IPS-15b (cell line): ENCODE measurements around the gene SYCP2.
"Not testable (repeated sequence)": the region's sequence is repeated elsewhere in the genome, so short reads cannot be mapped to it uniquely, and the experiment has no call there.

ENCODE experiments used
- H3K27me3 ChIP-seq: one replicate; pipeline ENCODE4 v1.6.1; 2013; ENCODE audit warnings: low read length; ENCODE audit not compliant: control insufficient read depth, insufficient read depth
- H3K36me3 ChIP-seq: one replicate; pipeline ENCODE4 v1.6.1; 2013; ENCODE audit warnings: low read length; ENCODE audit not compliant: control insufficient read depth, insufficient read depth
- H3K4me1 ChIP-seq: one replicate; pipeline ENCODE4 v1.6.1; 2013; ENCODE audit warnings: mild to moderate bottlenecking, low read length; ENCODE audit not compliant: control insufficient read depth, insufficient read depth
- H3K4me3 ChIP-seq: one replicate; pipeline ENCODE4 v1.5.1; 2013; ENCODE audit warnings: low read depth, low read length
- H3K9ac ChIP-seq: one replicate; pipeline ENCODE4 v1.6.1; 2013; ENCODE audit warnings: low read depth, mild to moderate bottlenecking, low read length
- H3K9me3 ChIP-seq: one replicate; pipeline ENCODE4 v1.6.1; 2013; ENCODE audit warnings: mild to moderate bottlenecking, low read length; ENCODE audit not compliant: control insufficient read depth, insufficient read depth

The SYCP2 gene

GRCh38 chr20:59890035-59890434 is 43.4 kb downstream of the SYCP2 start:
- H3K36me3 ChIP-seq, H3K9me3 ChIP-seq, H3K4me3 ChIP-seq, H3K27me3 ChIP-seq, H3K4me1 ChIP-seq, H3K9ac ChIP-seq: not testable (repeated sequence)

GRCh38 chr20:59888050-59888449 is 45.4 kb downstream of the SYCP2 start:
- H3K9me3 ChIP-seq = no peaks in the 10 kb centered on the region
- H3K9ac ChIP-seq = no peak overlapping the region
- H3K4me1 ChIP-seq = no peaks in the 10 kb centered on the region
- no peaks in the 10 kb centered on the region for H3K27me3 ChIP-seq
- no peak overlapping the region for H3K4me3 ChIP-seq
- no peaks in the 10 kb centered on the region for H3K36me3 ChIP-seq

- Histone ChIP-seq H3K36me3 (no peaks in the 10 kb centered on the region), H3K9ac (no peak overlapping the region), H3K9me3 (no peaks in the 10 kb centered on the region), H3K27me3 (no peaks in the 10 kb centered on the region), H3K4me3 (no peak overlapping the region), H3K4me1 (no peaks in the 10 kb centered on the region)
Observed at GRCh38 chr20:59884494-59884893, 48.9 kb downstream of the SYCP2 start.

GRCh38 chr20:59880198-59880597 is 53.2 kb downstream of the SYCP2 start:
- no peaks in the 10 kb centered on the region for H3K9me3 ChIP-seq

GRCh38 chr20:59873409-59873808 is 60.0 kb downstream of the SYCP2 start:
- no peaks in the 10 kb centered on the region for H3K36me3 ChIP-seq
- no peaks in the 10 kb centered on the region for H3K27me3 ChIP-seq
- no peaks in the 10 kb centered on the region for H3K4me1 ChIP-seq
- H3K4me3 ChIP-seq = no peak overlapping the region
- no peaks in the 10 kb centered on the region for H3K9me3 ChIP-seq
- H3K9ac ChIP-seq = no peak overlapping the region

More at GRCh38 chr20:59880198-59880597, 53.2 kb downstream of the SYCP2 start:
- H3K27me3 ChIP-seq = no peaks in the 10 kb centered on the region
- no peaks in the 10 kb centered on the region for H3K36me3 ChIP-seq
- H3K4me3 ChIP-seq = no peak overlapping the region
- H3K9ac ChIP-seq = no peak overlapping the region
- no peaks in the 10 kb centered on the region for H3K4me1 ChIP-seq

DNA sequence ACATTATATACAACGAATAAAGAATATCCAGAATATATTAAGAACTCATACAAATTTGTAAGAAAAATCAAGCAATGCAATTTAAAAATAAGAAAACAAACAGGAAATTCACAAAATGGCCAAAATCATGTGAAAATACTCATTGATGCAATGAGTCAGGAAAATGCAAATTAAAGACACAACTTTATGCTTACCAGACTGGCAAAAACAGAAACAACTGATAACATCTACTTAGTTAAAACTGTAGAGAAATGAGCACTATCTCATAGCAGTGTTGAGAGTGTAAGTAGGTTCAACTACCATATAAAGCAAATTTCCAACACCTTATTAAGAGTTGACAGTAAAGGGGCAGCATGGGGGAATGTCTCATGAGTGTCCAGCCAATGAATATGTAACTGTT is 62.3 kb downstream of the SYCP2 start:
- H3K4me3 ChIP-seq = no peak overlapping the region
- H3K36me3 ChIP-seq = no peaks in the 10 kb centered on the region
- no peaks in the 10 kb centered on the region for H3K9me3 ChIP-seq

GRCh38 chr20:59866338-59866737 is 67.1 kb downstream of the SYCP2 start:
- Histone ChIP-seq H3K4me3 (no peak overlapping the region), H3K4me1 (no peaks in the 10 kb centered on the region), H3K27me3 (no peaks in the 10 kb centered on the region), H3K9ac (no peak overlapping the region), H3K9me3 (no peaks in the 10 kb centered on the region), H3K36me3 (no peaks in the 10 kb centered on the region)

More for the DNA sequence above, 62.3 kb downstream of the SYCP2 start:
- Histone ChIP-seq H3K27me3 (no peaks in the 10 kb centered on the region), H3K4me1 (no peaks in the 10 kb centered on the region), H3K9ac (no peak overlapping the region)

- no peaks in the 10 kb centered on the region for H3K27me3 ChIP-seq
- H3K9ac ChIP-seq = no peak overlapping the region
- no peak overlapping the region for H3K4me3 ChIP-seq
- H3K36me3 ChIP-seq = no peaks in the 10 kb centered on the region
- H3K9me3 ChIP-seq = no peaks in the 10 kb centered on the region
- H3K4me1 ChIP-seq = no peaks in the 10 kb centered on the region
Observed at GRCh38 chr20:59864726-59865125, 68.7 kb downstream of the SYCP2 start.

- Histone ChIP-seq H3K36me3 (no peaks in the 10 kb centered on the region), H3K9ac (no peak overlapping the region), H3K4me1 (no peaks in the 10 kb centered on the region), H3K27me3 (no peaks in the 10 kb centered on the region), H3K4me3 (no peak overlapping the region), H3K9me3 (no peaks in the 10 kb centered on the region)
Observed at GRCh38 chr20:59863058-59863457, 70.4 kb downstream of the SYCP2 start.

GRCh38 chr20:59861401-59861800 is 72.0 kb downstream of the SYCP2 start:
- no peaks in the 10 kb centered on the region for H3K9me3 ChIP-seq
- no peaks in the 10 kb centered on the region for H3K27me3 ChIP-seq
- no peaks in the 10 kb centered on the region for H3K4me1 ChIP-seq
- no peak overlapping the region for H3K9ac ChIP-seq
- no peak overlapping the region for H3K4me3 ChIP-seq
- H3K36me3 ChIP-seq = no peaks in the 10 kb centered on the region

GRCh38 chr20:59858425-59858824 is 75.0 kb downstream of the SYCP2 start:
- Histone ChIP-seq H3K4me3 (no peak overlapping the region), H3K27me3 (no peaks in the 10 kb centered on the region), H3K36me3 (no peaks in the 10 kb centered on the region)

DNA sequence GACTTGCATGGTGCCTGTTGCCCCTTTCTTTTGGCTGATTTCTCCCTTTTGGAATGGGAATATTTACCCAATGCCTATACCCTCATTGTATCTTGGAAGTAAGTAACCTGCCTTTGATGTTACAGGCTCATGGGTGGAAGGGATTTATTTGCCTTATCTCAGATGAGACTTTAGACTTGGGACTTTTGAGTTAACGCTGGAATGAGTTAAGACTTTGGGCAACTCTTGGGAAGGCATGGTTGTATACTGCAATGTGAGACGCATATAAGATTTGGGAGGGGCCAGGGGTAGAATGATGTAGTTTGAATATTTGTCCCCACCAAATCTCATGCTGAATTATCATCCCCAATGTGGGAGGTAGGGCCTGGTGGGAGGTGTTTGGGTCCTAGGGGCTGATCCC is 75.5 kb downstream of the SYCP2 start:
- Histone ChIP-seq H3K4me1 (no peaks in the 10 kb centered on the region), H3K4me3 (no peak overlapping the region), H3K36me3 (no peaks in the 10 kb centered on the region), H3K27me3 (no peaks in the 10 kb centered on the region), H3K9ac (no peak overlapping the region), H3K9me3 (no peaks in the 10 kb centered on the region)

More at GRCh38 chr20:59858425-59858824, 75.0 kb downstream of the SYCP2 start:
- Histone ChIP-seq H3K9ac (no peak overlapping the region), H3K9me3 (no peaks in the 10 kb centered on the region), H3K4me1 (no peaks in the 10 kb centered on the region)

GRCh38 chr20:59856941-59857340 is 76.5 kb downstream of the SYCP2 start:
- not testable (repeated sequence) for H3K27me3 ChIP-seq, H3K4me3 ChIP-seq, H3K9ac ChIP-seq, H3K36me3 ChIP-seq, H3K4me1 ChIP-seq, H3K9me3 ChIP-seq
